HG02642 (cell line): ENCODE data around the gene ACP1.
A peak's percentile ranks its signal among the peaks of the same experiment; 100 is the strongest.

Experiments
- ATAC-seq: cut with Tn5 transposase; IDR thresholded peaks from one replicate; pipeline ENCODE4 v1.9.1; 2021; ENCODE audit warnings: mild to moderate bottlenecking; ENCODE audit not compliant: unreplicated experiment, poor library complexity

Gene ACP1

GRCh38 chr2:264493-265468 is at the start of gene ACP1:
ACP1 (plus strand) TSS chr2:264947; CDS start chr2:264965, 18 bp downstream.
- ATAC-seq: peak; percentile 88

DNA sequence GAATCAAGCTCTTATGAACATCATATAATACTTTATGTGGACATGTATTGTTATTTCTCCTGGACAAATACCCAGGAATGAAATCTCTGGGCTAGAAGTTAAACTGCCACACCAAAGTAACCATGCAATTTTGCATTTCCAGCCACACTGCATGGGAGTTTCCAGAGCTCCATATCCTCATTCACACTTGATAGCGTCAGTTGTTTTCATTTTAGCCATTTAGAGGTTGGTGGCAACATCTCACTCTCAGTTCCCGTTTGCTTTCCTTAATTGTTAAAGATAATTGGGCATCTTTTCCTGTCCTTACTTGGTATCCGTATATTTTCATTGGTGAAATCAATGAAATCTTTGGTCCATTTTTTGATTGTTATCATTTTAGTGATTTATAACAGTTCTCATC is 48.7 kb upstream of the ACP1 start:
- ATAC-seq: no peak

GRCh38 chr2:223451-223850 is 41.3 kb upstream of the ACP1 start:
- ATAC-seq: no peak

DNA sequence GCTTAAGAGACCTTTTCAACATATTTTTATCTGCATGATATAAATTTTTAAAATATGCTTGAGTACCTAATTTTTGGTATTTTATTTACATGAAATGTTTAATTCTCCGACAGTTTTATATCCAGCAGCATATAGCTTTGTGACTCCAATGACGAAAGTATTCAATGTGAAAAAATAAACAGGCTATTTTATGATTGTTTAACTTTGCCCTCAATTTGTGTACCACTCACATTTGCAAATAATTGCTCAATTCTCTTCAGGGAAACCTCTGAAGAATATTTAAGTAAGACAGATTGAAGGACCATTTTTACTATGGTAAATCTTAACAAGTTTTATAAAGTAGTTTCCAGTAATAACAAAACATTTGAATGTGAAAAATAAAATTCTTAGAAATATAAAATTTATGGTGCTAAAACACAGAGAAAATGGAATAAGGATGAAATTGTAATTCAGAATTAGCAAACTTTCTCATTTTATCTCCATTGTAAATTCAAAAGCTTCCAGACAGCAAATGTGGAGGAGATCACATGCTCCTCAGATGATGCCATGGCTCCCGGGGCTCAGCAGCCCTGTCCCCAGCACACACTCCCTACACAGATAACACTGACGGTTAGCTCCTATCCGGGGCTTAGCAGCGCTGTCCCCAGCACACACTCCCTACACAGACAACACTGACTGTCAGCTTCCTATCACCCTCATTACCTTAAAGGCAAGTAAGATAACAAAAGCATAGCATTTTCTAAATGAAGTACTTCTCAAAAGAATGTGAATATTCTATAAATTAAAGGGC is 40.6 kb upstream of the ACP1 start:
- ATAC-seq: no peak

- ATAC-seq: no peak
These were observed 36.6 kb upstream of the ACP1 start for GRCh38 chr2:228115-228514.

DNA sequence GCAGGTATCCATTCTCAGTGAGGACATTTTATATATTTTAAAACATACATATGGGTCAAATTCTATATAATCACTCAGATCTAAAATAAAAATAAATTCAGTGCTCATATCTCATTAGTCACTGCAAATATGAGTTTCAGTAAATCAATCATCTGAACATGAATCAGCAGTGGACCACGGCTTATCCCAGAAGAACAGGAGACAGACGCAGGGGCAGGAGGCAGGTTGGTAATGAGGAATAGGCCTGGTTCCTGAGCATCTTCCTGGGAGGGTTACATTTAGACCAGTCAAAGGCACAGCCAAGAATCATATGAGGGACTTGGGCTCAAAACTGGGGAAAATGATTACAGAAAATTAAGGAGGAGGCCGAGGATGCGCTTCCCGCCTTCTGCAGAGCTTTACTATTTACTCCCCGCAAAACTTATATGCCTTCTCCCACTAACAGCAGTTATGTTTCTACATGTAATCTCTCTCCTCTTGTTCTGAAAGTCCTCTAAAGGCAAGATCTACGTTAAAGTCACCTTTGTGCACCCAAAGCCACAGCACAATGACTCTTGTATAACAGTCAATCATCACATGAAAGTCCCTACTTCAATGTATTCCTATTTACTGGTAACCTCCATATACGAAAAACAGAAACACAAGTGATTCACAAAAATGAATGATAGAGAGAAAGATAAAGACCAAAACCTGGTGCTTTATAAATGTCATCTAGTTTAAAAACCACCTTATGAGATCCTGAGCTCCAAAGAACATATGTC is 36.0 kb upstream of the ACP1 start:
- no peak for ATAC-seq

- no peak for ATAC-seq
These were observed 33.1 kb upstream of the ACP1 start for GRCh38 chr2:231521-232185.

- ATAC-seq: no peak
These were observed 31.7 kb upstream of the ACP1 start for GRCh38 chr2:233030-233429.

DNA sequence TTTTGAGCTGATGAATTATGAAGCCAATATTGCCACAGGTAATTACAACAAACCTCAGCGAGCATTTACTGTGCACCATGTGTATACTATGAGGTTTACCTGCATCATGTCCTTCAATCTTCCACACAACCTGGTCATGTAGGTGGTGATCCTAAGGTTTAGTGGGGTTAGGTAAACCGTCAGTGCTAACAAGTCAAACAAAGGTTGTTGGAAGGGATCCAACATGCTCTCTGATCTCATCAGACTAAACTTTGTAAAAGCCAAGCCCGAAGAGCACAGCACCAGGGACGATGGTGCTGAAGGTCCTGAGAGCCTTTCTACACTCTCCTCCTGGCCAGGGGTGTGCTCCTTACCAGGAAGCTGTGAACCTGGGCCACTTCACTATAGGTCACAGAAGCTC is 30.3 kb upstream of the ACP1 start:
- ATAC-seq: no peak

- no peak for ATAC-seq
These were observed 27.7 kb upstream of the ACP1 start for GRCh38 chr2:236993-237539.

GRCh38 chr2:237878-238277 is 26.9 kb upstream of the ACP1 start:
- no peak for ATAC-seq

DNA sequence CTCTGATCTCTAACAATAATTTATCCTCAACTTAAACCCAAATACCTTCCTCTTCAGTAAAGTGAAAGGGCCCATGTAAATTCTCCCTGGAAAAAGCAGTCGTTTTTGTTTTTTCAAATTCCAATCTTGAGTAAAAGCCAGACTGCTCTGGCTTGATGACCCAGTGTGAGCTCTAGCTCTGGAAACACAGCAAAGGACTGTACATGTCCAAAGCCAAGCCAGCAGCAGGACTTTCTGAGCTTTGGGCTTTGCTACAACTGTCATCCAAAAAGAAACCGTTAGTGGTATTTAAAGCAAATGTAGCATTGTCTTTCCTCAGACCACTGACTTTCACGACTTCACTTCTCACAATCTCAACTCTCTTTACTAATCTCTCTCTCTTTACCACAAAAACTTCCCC is 26.3 kb upstream of the ACP1 start:
- no peak for ATAC-seq

DNA sequence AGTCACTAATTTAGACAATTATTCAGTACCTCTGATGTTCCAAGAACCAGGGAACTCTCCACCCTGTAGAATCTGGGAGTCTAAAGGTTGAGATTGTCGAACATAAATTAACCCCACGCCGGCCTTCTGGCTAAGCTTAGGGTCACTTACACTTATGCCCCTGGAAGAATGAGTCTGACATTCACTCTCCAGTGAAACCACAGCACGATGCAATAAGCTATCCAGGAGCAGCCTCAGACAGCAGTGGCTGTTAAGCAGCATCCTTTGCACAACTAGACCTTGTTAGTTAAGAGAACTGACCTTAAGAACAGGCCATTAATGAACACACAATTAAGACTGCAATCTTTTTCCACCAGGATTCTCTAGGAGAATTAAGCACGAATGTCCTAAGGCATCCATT is 25.9 kb upstream of the ACP1 start:
- no peak for ATAC-seq

- ATAC-seq: no peak
These were observed 20.2 kb upstream of the ACP1 start for GRCh38 chr2:244547-244946.

DNA sequence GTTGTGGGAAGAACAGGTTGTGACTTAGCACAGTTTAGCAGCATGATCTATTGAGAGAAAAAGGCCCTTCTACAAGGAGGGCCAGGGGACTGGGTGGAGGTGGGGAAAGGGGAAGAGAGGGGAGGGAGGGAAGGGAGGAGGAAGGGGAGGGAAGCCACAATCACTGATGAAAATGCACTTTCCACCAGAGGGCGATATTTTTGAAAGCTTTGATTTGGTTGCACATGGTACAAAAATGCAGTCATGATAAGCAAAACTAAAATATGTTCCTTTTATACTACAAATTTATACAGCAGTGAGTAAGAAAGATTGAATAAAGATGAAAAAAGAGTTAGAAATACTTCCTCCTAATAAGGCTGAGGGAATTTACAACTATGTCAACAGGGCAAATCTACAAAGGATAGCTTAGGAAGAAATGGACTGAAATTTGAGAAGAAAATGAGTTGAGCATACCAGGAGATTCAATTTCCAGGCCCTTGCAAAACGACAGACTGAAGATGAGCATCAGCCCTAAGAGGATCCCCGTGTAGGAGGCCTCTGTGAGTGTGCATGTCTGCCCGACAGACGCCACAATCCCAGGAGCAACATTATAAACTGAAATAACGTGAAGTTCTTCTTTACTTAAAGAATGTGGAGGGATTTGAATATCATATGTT is 18.1 kb upstream of the ACP1 start:
- ATAC-seq: no peak

GRCh38 chr2:248724-249123 is 16.0 kb upstream of the ACP1 start:
- ATAC-seq: no peak

DNA sequence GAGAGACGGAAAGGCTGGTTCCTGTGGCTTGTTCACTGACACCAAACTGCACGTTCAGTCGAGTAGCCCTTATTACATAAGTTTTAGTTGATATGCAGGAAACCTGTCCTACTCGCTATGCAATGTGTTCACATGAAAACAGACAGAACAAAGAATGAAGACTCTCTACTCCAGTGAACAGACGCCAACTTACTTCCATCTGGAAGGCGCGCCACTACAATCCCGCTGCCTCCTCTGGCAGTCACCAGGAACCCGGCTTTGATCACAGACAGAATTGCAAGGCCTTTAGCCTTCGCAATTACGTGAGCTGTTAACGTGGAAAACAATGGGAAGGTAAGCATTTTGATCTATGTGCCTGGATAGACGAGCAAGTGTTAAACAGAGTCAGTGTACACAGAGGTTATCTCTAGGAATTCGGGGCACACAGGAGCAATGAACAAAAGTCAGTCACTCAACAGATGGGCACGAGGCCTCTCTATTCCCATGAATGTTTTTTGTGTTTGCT is 15.2 kb upstream of the ACP1 start:
- ATAC-seq: no peak

DNA sequence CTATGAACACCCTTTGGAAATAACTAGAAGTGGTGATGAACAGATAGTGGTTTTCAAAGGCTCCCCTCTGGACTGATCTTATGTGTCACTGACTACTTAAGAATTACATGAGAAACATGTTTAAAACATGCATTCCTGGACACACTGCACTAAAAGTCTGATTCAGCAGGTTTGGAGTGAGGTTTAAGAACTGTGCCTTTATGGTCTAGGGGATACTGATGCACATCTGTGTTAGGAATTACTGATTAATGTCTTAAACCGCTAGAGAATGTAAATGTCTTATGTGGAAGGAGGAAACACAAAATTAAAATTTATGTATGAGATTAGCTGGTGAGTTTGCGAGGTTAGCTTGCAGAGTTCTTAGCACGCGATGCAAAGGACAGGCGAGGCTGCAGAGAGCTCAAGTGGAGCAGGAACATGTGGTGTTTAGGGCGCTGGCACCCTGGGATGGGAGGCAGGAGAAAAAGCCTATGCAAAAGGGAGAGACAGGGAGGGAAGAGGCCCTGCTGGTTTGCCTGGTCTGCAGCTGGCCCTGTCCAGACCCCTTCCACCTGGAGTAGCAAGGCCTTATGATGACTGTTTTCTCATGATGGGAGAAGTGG is 12.6 kb upstream of the ACP1 start:
- ATAC-seq: no peak

GRCh38 chr2:253202-253638 is 11.5 kb upstream of the ACP1 start:
- ATAC-seq: no peak
